GM19035 (cell line): ENCODE results near the gene RAD18.

ENCODE experiments used
- ATAC-seq: cut with Tn5 transposase; IDR thresholded peaks from one replicate; pipeline ENCODE4 v1.9.1; 2021; ENCODE audit not compliant: unreplicated experiment

RAD18 gene

GRCh38 chr3:8966150-8966819 lies 3.0 kb upstream of the RAD18 start:
- no peak for ATAC-seq

GRCh38 chr3:8964436-8965370 lies 1.4 kb upstream of the RAD18 start:
- no peak for ATAC-seq

- no peak for ATAC-seq
Observed at GRCh38 chr3:8962226-8962861, 928 bp downstream of the RAD18 start.

- ATAC-seq, result no peak
Observed at GRCh38 chr3:8959668-8960067, 3.6 kb downstream of the RAD18 start.

- ATAC-seq, result peak; percentile 85
Observed at GRCh38 chr3:8954938-8955763, 8.1 kb downstream of the RAD18 start.

- ATAC-seq, result no peak
Observed at GRCh38 chr3:8953313-8953712, 10.0 kb downstream of the RAD18 start.

- no peak for ATAC-seq
Observed at GRCh38 chr3:8952130-8952529, 11.1 kb downstream of the RAD18 start.

GRCh38 chr3:8945890-8946600 lies 17.2 kb downstream of the RAD18 start:
- ATAC-seq, result no peak

GRCh38 chr3:8942746-8943488 lies 20.4 kb downstream of the RAD18 start:
- no peak for ATAC-seq

GRCh38 chr3:8942115-8942514 lies 21.2 kb downstream of the RAD18 start:
- no peak for ATAC-seq

GRCh38 chr3:8938021-8938420 lies 25.3 kb downstream of the RAD18 start:
- ATAC-seq, result no peak

GRCh38 chr3:8937064-8938020 lies 25.9 kb downstream of the RAD18 start:
- ATAC-seq, result no peak

- no peak for ATAC-seq
Observed at GRCh38 chr3:8932507-8932906, 30.8 kb downstream of the RAD18 start.

GRCh38 chr3:8931342-8931741 lies 31.9 kb downstream of the RAD18 start:
- ATAC-seq, result no peak

GRCh38 chr3:8929860-8930259 lies 33.4 kb downstream of the RAD18 start:
- no peak for ATAC-seq

GRCh38 chr3:8914491-8914890 lies 48.8 kb downstream of the RAD18 start:
- no peak for ATAC-seq

GRCh38 chr3:8911781-8912180 lies 51.5 kb downstream of the RAD18 start:
- no peak for ATAC-seq

- ATAC-seq, result no peak
Observed at GRCh38 chr3:8909160-8909559, 54.1 kb downstream of the RAD18 start.
